Left colon (tissue), 2 donors: ENCODE results near the gene NTPCR. TPM values are rescaled to one million over a fixed set of nuclear protein-coding genes. Genes with fewer than 3 reads are reported as not detected.
"Not testable (repeated sequence)": the region's sequence is repeated elsewhere in the genome, so short reads cannot be mapped to it uniquely, and the experiment has no call there.

ENCODE experiments used
- ATAC-seq: fragments of 200-7000 bp; cut with Tn5 transposase; one replicate; pipeline ENCODE4 v1.9.1; 2020; ENCODE audit warnings: mild to moderate bottlenecking, moderate library complexity
- DNase-seq, 2 donors: peaks; one replicate each; pipeline ENCODE4 v3.0.0-alpha.2; 2020
- intact Hi-C, 2 donors: fragments of 100-400 bp; cut with DNase I in 1 of 2; cut with micrococcal nuclease in 1 of 2; formaldehyde crosslinking; loops; one replicate each; pipeline versions ENCODE4 v1.11.2 to v1.14.0; 2022; cut with DNase I, micrococcal nuclease
- long read RNA-seq: library from polyadenylated mRNA; unstranded; transcript quantifications from one replicate; pipeline ENCODE4 v2.0.0, GENCODE V29; 2021
- total RNA-seq, 2 donors: library from RNA; stranded (reverse); fragmentation: NEBNext Ultra II Directional; extraction: Animal tissue kit (Norgen Biotek cat#: 25700); gene quantifications; one replicate each; pipeline ENCODE4 v1.2.1, GENCODE V29; 2021
- donor health status: DM: no; HTN: no; CAD: no.
- donor health status: DM: yes; HTN: yes; CAD: no.

The NTPCR gene, protein sequence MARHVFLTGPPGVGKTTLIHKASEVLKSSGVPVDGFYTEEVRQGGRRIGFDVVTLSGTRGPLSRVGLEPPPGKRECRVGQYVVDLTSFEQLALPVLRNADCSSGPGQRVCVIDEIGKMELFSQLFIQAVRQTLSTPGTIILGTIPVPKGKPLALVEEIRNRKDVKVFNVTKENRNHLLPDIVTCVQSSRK
- total RNA-seq: 10 to 100 TPM; 51.2 to 54.0 TPM
- long read RNA-seq, full-length matches to known transcripts: 61 of 66 reads
- long read RNA-seq, partial matches to known transcripts: 1 of 66 reads
- long read RNA-seq, other reads (novel, unspliced or antisense): 4 of 66 reads

GRCh38 chr1:232950197-232951176 is at the start of gene NTPCR:
Gene NTPCR, plus strand, starts transcription at chr1:232950611. Its CDS starts 100 bp downstream, at chr1:232950711.
- DNase-seq (peak; percentile 91 to 97), ATAC-seq (peak; percentile 89)
- intact Hi-C loops: loop anchor here in 1 of 2 donors (10.0 kb wide), 1 partner anchor 316 kb away; the partner anchor contains the start of gene SIPA1L2

- peak; percentile 11 for ATAC-seq
- intact Hi-C loops: no loop called here
- peak; percentile 28 to 37 for DNase-seq
Observed at GRCh38 chr1:232900818-232901217, 49.6 kb upstream of the NTPCR start.

DNA sequence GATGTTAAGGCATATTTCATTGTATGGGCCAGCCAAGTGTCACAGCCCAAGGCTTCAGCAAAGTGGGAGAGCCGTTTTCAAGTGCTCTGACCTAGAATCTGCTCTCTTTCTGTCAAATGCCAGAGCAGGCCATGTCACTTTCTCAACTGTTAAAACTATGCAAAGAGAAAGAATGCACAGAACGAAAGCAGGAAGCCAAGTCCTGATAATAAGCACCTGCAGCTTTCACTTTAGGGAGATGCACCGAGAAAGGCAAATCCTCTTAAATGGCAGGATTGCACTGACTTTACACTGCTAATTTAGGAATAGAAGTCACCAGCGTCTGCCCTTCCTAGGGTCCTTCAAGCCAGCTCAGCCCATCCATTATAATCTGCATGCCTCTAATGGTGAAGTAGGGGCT is 49.2 kb upstream of the NTPCR start:
- ATAC-seq: peak; percentile 30
- intact Hi-C loops: no loop called here
- DNase-seq: no peak

- intact Hi-C loops: no loop called here
- ATAC-seq: peak; percentile 77
- peak; percentile 64 to 72 for DNase-seq
Observed at GRCh38 chr1:232902774-232903350, 47.5 kb upstream of the NTPCR start.

GRCh38 chr1:232904131-232904530 is 46.3 kb upstream of the NTPCR start:
- intact Hi-C loops: no loop called here
- DNase-seq (peak; percentile 69 to 80), ATAC-seq (peak; percentile 82)

GRCh38 chr1:232904566-232904965 is 45.8 kb upstream of the NTPCR start:
- intact Hi-C loops: no loop called here
- no peak for DNase-seq
- peak; percentile 43 for ATAC-seq

- DNase-seq: no peak
- intact Hi-C loops: no loop called here
- no peak for ATAC-seq
Observed at GRCh38 chr1:232905331-232906034, 44.9 kb upstream of the NTPCR start.

GRCh38 chr1:232906441-232906840 is 44.0 kb upstream of the NTPCR start:
- no peak for DNase-seq
- ATAC-seq: no peak
- intact Hi-C loops: no loop called here

DNA sequence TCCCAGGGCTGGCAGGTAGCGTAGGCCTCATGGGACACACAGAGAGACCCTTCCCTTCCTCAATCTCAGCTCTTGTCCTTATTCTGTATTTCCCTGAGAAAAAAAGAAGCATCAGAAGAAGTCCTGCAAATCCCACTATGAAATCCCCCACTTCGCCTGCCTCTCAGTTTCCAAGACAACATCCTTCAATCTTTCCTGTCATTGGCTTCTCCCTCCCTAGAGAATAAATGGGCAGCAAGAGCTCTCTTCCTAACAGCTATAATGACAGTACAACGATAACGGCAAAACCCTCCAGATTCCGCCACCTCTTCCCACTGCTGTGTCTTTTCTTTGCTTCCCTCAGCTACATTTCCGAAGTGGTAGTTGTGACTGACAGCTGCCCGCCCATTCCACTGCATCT is 41.6 kb upstream of the NTPCR start:
- DNase-seq (no peak), ATAC-seq (no peak)

GRCh38 chr1:232909752-232910151 is 40.7 kb upstream of the NTPCR start:
- intact Hi-C loops: no loop called here
- DNase-seq: no peak
- no peak for ATAC-seq

More for the DNA sequence above, 41.6 kb upstream of the NTPCR start:
- intact Hi-C loops: no loop called here

DNA sequence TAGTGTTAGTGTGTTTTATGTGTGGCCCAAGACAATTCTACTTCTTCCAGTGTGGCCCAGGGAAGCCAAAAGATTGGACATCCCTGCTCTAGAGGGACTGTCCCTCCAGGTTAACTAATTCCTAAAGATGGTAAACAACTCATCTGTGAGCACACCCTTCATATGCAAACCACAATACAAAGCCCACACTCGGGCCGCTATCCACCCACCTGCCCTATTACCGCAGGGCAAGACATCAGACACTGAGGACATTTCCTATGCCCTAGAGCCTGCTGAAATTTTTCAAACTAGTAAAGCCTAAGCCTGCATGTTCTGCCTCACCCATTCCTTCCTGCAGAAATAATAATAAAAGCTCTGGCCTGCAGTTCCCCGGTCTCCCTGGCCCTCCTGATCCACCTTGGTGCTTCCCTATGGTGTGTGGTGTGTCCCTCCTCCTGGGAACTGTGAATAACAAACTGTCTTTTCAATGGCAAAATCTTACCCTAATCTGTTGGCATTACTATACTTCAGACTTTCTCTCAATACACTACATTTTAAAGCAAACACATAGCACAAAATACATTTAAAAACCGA is 39.3 kb upstream of the NTPCR start:
- intact Hi-C loops: no loop called here
- ATAC-seq (no peak), DNase-seq (no peak)

DNA sequence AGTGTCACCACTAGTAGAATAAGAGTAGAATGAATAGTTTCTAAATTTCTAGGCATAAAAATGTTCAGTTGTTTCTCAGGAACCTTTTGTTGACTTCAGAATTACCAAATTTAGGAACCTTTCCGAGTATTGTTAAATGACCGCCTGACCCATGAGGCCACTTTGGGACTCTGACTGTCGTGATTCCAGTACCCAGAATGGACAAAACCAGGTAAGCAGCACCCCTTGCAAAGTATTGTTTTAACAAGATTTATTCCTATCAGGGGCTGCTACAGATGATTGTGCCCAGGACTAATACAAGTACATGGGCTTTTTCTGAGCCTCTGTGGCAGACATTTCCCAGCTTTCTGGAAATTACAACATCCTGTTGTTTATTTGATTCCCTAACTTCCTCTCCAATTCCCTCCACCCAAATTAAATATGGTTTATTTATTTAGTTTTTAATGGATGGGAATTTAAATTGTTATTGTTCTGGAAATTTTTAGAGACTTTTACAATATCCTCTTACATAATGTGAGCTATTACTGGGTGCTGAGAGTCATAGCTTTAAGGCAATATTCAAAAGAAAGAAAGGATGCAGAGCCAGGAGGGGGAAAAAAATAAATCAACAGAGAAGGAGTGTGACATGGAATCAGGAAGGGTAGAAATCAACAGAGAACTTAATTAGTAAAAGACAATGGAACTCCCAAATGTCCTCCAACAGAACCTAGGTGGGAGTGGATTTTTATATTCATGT is 37.4 kb upstream of the NTPCR start:
- ATAC-seq (no peak), DNase-seq (no peak)
- intact Hi-C loops: no loop called here

DNA sequence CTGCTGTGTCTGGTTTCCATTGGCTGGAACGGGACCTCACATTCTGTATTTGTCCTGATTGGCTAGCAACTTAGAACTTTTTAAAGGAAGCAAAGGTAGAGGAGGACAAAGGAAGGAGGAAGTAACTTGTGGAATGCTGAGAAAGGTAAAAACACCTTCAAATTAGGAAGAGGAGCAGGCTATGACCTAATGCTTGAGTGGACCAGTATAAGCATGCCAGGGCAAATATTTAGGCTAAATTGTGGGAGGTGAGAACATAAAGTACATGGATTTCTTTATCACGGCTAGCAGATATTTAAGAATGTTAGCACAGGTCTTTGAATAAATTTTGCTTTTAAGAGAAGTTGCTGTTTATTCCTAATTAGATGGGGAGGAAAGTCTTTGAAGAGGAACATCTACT is 36.1 kb upstream of the NTPCR start:
- intact Hi-C loops, ATAC-seq, DNase-seq: not testable (repeated sequence)

- DNase-seq (no peak), ATAC-seq (no peak)
- intact Hi-C loops: no loop called here
Observed at GRCh38 chr1:232915212-232915611, 35.2 kb upstream of the NTPCR start.

- intact Hi-C loops: no loop called here
- no peak for ATAC-seq
- DNase-seq: no peak
Observed at GRCh38 chr1:232917053-232917452, 33.4 kb upstream of the NTPCR start.

GRCh38 chr1:232921381-232921780 is 29.0 kb upstream of the NTPCR start:
- no peak for ATAC-seq
- intact Hi-C loops: no loop called here
- no peak for DNase-seq

DNA sequence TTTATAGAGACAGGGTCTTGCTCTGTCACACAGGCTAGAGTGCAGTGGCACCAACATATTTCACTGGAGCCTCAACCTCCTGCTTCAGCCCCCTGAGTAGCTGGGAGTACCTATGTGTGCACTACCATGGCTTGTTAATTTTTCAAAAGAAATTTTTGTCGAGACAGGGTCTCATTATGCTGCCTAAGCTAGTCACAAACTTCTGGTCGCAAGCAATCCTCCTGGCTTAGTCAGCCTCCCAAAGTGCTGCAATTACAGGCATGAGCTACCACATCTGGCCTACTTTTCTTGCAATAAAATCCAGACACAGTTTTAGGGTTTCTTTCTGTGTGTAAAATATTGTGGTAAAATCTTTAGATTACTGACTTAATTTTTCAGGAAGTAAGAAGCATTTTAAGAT is 27.9 kb upstream of the NTPCR start:
- DNase-seq (no peak), ATAC-seq (no peak)
- intact Hi-C loops: no loop called here
